Retinal pigment epithelial cell (primary cell): Measurements from ENCODE around the gene GSN.

Source experiments
- DNase-seq: peaks from one replicate; pipeline ENCODE4 v3.0.0-alpha.2; 2010; ENCODE audit warnings: low read depth
- H3K4me3 ChIP-seq: 2 replicates; pipeline ENCODE4 v1.5.1; 2011; ENCODE audit warnings: mild to moderate bottlenecking, low read length, control low read depth, moderate library complexity
- CTCF ChIP-seq: conservative IDR thresholded peaks from 2 replicates; pipeline ENCODE4 v1.5.1; 2011; ENCODE audit warnings: low read depth, low read length, control low read depth, inconsistent platforms

The GSN gene

DNA sequence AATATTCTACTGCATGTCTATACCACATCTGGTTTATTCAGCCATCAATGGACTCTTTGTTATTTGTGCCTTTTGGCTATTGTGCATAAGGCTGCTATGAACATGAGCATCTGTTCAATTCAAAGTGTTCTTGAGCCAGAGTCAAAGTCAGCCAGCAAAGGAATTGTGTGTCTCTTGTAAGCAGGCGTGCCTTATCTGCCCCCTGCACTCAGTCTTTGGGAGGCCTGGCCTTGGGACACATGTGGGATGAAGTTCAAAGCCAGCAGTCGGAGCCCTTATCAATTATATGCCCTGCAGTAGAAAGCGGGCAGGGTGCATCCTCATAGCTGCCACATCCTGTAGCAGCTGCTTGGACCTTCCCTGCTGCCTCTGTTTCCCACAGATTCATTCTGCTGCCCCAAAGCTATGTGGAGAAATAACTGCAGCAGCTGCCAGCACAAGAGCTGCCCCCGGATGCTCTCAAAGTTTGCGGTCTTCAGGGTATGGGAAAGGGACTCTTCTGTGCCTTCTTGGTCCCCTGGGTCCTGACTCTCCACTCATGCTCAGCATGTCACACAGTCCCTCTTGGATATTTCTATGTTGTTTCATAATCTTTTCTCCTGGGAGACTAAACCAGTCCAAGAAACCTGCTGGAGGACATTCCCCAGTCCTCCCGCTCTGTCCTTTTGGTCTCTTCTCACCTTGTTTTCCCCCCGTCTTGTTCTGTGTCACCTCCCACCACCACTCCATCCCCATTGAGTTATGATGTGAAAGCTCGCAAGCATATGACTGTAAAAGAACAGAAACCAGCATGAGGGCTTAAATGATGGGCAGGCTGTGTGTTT, 66.2 kb downstream of the GSN start:
- no peak for TF ChIP-seq CTCF
- DNase-seq: no peak

GRCh38 chr9:121336665-121337064, 68.7 kb downstream of the GSN start:
- DNase-seq: no peak
- TF ChIP-seq CTCF: no peak
- no peak overlapping the region for H3K4me3 ChIP-seq

More for the DNA sequence above, 66.2 kb downstream of the GSN start:
- no peak overlapping the region for H3K4me3 ChIP-seq

GRCh38 chr9:121339437-121339836, 71.5 kb downstream of the GSN start:
- no peak for TF ChIP-seq CTCF
- DNase-seq: no peak
- no peak overlapping the region for H3K4me3 ChIP-seq

DNA sequence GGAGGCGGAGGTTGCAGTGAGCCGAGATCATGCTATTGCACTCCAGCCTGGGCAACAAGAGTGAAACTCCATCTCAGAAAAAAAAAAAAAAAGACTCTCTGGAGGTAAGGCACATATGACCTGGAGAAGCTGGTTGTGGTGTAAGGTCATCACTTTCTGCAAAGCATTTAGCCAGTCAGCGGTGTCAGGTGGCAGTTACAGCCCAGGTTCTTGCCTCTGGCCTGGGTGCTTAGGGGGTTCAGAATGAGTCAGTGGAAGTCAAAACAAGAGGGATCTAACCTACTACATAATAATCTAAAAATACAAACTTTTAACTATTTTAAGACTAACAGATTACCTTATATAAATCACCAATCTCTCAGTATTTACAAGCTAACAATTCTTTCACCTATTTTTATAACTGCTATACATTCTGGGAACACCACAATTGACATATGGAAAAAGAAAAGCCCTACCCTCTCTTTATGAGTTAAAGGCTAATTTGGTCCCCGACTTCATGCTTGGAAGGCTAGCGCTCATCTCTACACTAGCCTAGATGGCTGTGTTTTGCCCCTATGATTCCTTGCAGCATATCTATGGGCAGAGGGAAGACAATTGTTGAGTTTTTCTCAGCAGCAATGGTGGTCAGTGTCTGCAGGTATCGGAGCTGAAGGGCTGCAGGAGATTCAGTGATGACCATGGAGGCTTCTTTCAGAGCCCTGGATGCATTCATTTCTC, 72.9 kb downstream of the GSN start:
- no peak overlapping the region for H3K4me3 ChIP-seq
- TF ChIP-seq CTCF: no peak
- DNase-seq: no peak

DNA sequence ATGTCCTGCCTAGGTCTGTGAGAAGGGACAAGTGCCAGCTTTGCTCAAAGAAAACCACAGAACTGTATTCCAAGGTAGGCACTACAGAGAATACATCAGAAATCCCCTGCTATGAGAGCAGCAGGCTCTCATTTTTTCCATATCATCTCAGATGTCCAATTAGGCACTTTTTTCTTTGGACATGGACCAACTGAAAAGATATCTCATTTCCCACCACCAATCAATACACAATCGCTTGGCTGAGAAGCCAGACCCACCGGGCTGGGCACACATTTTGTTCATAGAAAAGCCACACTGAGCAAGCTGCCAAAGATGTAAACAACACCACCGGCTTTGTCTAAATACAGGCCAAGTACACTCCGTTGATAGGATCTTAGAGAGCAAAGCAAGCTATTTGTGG, 76.2 kb downstream of the GSN start:
- no peak overlapping the region for H3K4me3 ChIP-seq
- no peak for TF ChIP-seq CTCF
- DNase-seq: no peak

- no peak for TF ChIP-seq CTCF
- H3K4me3 ChIP-seq: no peak overlapping the region
- no peak for DNase-seq
Measured at GRCh38 chr9:121345070-121345469, 77.1 kb downstream of the GSN start.

- no peak overlapping the region for H3K4me3 ChIP-seq
- no peak for TF ChIP-seq CTCF
- no peak for DNase-seq
Measured at GRCh38 chr9:121348221-121348620, 80.3 kb downstream of the GSN start.
